Calu3 (cell line): Measurements from ENCODE around the gene ALDH3A2. TPM values are rescaled to one million over a fixed set of nuclear protein-coding genes. Genes with fewer than 3 reads are reported as not detected.

Experiments used
- BruUV-seq: library from RNA; stranded (reverse); fragments of 400-500 nt; replicated peaks from 2 replicates; lab custom pipeline; 2021; lab: Mats Ljungman, UMichigan
- CTCF ChIA-PET: fragments of 300-600 bp; sonication (Branson Sonifier 250); formaldehyde crosslinking; loops from one replicate; lab custom pipeline; 2022; ENCODE audit warnings: antibody characterized with exemption; lab: Charles Lee
- DNase-seq: peaks from one replicate; pipeline ENCODE4 v3.0.0; 2022
- H3K27ac Mint-ChIP-seq: one replicate; pipeline ENCODE4 v1.8.0; 2022; ENCODE audit warnings: mixed read lengths; ENCODE audit not compliant: unreplicated experiment
- H3K27me3 Mint-ChIP-seq: one replicate; pipeline ENCODE4 v1.8.0; 2022; ENCODE audit warnings: mixed read lengths; ENCODE audit not compliant: unreplicated experiment
- H3K36me3 Mint-ChIP-seq: one replicate; pipeline ENCODE4 v1.8.0; 2022; ENCODE audit warnings: mild to moderate bottlenecking, moderate library complexity, mixed read lengths; ENCODE audit not compliant: insufficient read depth, unreplicated experiment
- H3K4me1 Mint-ChIP-seq: one replicate; pipeline ENCODE4 v1.8.0; 2022; ENCODE audit warnings: mild to moderate bottlenecking, low read depth, mixed read lengths; ENCODE audit not compliant: unreplicated experiment
- H3K4me3 Mint-ChIP-seq: one replicate; pipeline ENCODE4 v1.8.0; 2022; ENCODE audit warnings: mild to moderate bottlenecking, low read depth, moderate library complexity, mixed read lengths; ENCODE audit not compliant: unreplicated experiment
- H3K9me3 Mint-ChIP-seq: one replicate; pipeline ENCODE4 v1.8.0; 2022; ENCODE audit warnings: low read depth, mixed read lengths; ENCODE audit not compliant: unreplicated experiment
- intact Hi-C: fragments of 100-400 bp; cut with micrococcal nuclease; formaldehyde crosslinking; loops from one replicate; pipeline ENCODE4 v1.10.0; 2022; ENCODE audit not compliant: unreplicated experiment
- total RNA-seq: library from RNA; stranded (reverse); gene quantifications from 2 replicates; pipeline ENCODE4 v1.2.3, GENCODE V29; 2022
- TF ChIP-seq, protein P1 (sequence below): fragments of 200-600 bp; IDR thresholded peaks from one replicate; pipeline ENCODE4 v1.8.0; 2022; ENCODE audit warnings: antibody characterized with exemption; ENCODE audit not compliant: unreplicated experiment

The ALDH3A2 gene
- total RNA-seq, 1 experiment from 2014 or later = 32.4 TPM

DNA sequence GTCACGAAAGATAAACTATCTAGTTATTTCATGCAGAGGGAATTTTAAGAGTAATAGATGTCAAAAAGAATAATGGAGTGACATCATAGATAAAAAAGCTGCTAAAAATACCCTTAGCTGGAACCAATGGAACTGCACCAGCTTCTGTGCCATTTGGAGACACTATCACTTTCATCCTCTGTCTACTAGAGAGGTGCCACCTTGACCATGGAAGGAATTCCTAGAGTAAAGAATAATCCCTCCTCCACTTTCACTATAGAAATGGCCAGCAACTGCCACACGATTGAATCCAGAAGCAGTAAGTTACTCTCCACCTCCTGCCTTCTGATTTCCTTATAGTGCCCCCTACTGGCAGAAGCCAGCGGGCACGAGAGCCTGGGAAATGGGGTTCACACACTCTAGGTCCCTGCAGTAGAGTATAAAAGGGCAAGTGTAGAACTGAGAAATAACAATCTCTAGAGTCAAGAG lies 2.8 kb upstream of the ALDH3A2 start:
- TF ChIP-seq, protein P1, sequence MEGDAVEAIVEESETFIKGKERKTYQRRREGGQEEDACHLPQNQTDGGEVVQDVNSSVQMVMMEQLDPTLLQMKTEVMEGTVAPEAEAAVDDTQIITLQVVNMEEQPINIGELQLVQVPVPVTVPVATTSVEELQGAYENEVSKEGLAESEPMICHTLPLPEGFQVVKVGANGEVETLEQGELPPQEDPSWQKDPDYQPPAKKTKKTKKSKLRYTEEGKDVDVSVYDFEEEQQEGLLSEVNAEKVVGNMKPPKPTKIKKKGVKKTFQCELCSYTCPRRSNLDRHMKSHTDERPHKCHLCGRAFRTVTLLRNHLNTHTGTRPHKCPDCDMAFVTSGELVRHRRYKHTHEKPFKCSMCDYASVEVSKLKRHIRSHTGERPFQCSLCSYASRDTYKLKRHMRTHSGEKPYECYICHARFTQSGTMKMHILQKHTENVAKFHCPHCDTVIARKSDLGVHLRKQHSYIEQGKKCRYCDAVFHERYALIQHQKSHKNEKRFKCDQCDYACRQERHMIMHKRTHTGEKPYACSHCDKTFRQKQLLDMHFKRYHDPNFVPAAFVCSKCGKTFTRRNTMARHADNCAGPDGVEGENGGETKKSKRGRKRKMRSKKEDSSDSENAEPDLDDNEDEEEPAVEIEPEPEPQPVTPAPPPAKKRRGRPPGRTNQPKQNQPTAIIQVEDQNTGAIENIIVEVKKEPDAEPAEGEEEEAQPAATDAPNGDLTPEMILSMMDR = peak; percentile 55
- no peak overlapping the region for H3K4me3 Mint-ChIP-seq
- H3K9me3 Mint-ChIP-seq = no peaks in the 10 kb centered on the region
- peaks cover 32% of the 10 kb centered on the region for H3K36me3 Mint-ChIP-seq
- no TSS peak for BruUV-seq
- CTCF ChIA-PET = no interaction called here
- intact Hi-C loops = loop anchor here (5.0 to 10.0 kb wide), 2 partner anchors 117 to 131 kb away; no protein-coding TSS in a partner anchor
- DNase-seq = no peak
- H3K27ac Mint-ChIP-seq = no peak overlapping the region
- H3K4me1 Mint-ChIP-seq = peaks cover 30% of the 10 kb centered on the region
- no peaks in the 10 kb centered on the region for H3K27me3 Mint-ChIP-seq

DNA sequence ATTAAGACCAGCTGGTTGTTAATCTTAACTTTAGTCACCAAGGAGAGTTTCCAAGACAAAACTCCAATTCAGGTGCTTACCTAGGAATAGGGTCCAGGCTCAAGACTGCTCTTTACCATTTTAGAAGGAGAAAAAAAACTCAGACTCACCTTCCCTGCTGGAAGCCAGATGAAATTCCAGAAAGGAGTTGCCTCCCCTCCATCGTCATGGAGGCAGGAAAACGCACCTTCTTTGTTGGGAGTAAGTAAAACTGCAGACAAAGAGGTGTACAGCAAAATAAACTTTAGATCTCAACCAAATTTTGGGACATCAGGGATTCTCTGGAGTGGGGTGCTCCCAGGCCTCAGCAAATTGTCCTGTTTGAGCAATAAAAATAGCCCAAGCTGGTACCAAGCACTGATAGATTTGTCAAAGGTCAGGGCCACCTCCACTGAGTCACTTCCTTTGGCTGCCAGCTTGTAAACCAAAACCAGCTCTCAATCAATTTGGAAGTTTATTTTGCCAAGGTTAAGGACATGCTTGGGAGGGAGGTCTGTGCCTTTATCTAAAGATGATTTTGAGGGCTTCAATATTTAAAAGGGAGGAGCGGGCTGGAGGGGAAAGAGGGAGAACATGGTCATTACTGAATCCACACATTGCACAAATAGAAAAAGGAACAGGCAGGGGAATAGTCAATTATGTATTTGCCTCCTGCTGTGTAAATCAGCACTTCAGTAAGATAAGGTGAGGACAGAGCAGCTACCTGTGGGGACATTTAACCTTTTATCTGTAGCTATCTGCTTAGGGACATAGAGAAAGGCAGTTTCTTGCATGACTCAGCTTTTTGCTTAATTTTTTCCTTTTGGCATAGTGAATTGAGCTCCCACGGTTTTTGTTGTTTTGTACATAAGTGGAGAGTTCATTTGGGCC lies 1.5 kb upstream of the ALDH3A2 start:
- H3K9me3 Mint-ChIP-seq = no peaks in the 10 kb centered on the region
- H3K27ac Mint-ChIP-seq = peak overlapping the region; percentile 86
- peaks cover 42% of the 10 kb centered on the region for H3K4me1 Mint-ChIP-seq
- no peaks in the 10 kb centered on the region for H3K27me3 Mint-ChIP-seq
- DNase-seq = peak; percentile 32
- no TSS peak for BruUV-seq
- TF ChIP-seq, protein P1 = no peak
- CTCF ChIA-PET = interaction anchor here (0.7 to 1.6 kb wide), 2 partner anchors 25 to 68 kb away, joined by 3 to 5 read pairs; no protein-coding TSS in a partner anchor
- intact Hi-C loops = loop anchor here (5.0 to 10.0 kb wide), 2 partner anchors 115 to 132 kb away; no protein-coding TSS in a partner anchor
- H3K4me3 Mint-ChIP-seq = peak overlapping the region; percentile 75
- peaks cover 32% of the 10 kb centered on the region for H3K36me3 Mint-ChIP-seq

DNA sequence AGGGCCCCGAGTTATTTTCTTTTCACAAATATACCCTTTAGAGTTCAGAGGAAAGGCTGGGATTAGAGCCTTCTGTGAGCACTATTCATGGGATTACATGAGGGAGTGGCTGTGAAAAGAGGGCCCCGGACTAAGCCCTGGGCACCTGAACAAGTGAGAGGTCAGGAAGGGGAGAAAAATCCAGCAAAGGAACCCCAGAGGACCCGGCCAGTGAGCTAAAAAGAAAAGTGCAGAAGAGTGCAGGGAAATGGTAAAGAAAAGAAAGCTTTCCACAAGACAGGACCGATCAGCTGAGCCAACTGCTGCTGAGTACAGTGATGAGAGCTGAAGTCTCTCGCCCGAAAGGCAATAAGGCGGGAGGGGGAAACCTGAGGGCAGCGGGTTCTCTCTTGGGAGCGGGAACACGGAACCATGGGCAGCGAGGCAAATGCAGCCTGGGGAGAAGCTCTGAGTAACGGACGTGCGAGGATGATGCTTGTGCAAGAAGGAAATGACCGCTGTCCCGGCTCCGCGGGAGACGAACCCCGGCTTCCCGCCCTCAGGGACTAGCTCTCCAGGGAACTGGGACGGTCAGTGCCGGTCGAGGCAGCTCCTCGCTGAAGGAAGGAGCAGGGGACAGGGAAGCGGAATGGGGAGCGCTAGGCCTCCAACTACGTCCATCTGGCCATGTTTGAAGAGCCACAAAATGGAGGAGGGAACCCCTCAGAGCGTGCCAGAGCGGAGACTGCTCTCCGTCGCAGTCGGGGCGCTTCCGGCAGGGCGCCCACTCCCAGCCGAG lies 665 bp upstream of the ALDH3A2 start:
- intact Hi-C loops = loop anchor here (5.0 to 10.0 kb wide), 2 partner anchors 114 to 133 kb away; no protein-coding TSS in a partner anchor
- peak; percentile 33 for DNase-seq
- Mint-ChIP-seq H3K9me3 (no peaks in the 10 kb centered on the region), H3K27ac (peak overlapping the region; percentile 86), H3K4me3 (peak overlapping the region; percentile 75), H3K4me1 (peaks cover 37% of the 10 kb centered on the region), H3K36me3 (peaks cover 32% of the 10 kb centered on the region), H3K27me3 (no peaks in the 10 kb centered on the region)
- BruUV-seq = TSS peak; percentile 57
- TF ChIP-seq, protein P1 = no peak
- CTCF ChIA-PET = interaction anchor here (0.6 to 1.9 kb wide), 6 partner anchors 24 to 285 kb away, joined by 3 to 9 read pairs (median 4); partner anchors contain the start of gene B9D1

DNA sequence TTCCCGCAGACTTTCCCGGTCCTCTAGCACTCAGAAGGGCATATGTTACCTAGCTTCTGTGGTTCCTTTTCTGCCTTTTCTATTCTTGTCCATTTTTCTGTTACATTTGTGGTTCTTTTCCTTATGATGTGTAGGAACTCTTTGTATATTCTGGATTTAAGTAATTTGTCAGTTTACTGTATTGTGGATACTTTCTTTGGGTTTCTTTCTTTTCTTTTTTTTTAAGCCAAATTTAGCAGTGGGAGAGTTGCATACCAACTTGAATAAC lies 657 bp downstream of the ALDH3A2 start:
- no TSS peak for BruUV-seq
- peaks cover 37% of the 10 kb centered on the region for H3K4me1 Mint-ChIP-seq
- H3K4me3 Mint-ChIP-seq = peak overlapping the region; percentile 75
- TF ChIP-seq, protein P1 = no peak
- no peaks in the 10 kb centered on the region for H3K9me3 Mint-ChIP-seq
- peak overlapping the region; percentile 64 for H3K27ac Mint-ChIP-seq
- CTCF ChIA-PET = interaction anchor here (0.6 to 1.9 kb wide), 5 partner anchors 104 to 645 kb away, joined by 3 to 9 read pairs (median 4); partner anchors contain the start of gene B9D1
- DNase-seq = no peak
- intact Hi-C loops = loop anchor here (5.0 to 10.0 kb wide), 2 partner anchors 113 to 134 kb away; no protein-coding TSS in a partner anchor
- no peaks in the 10 kb centered on the region for H3K27me3 Mint-ChIP-seq
- peaks cover 32% of the 10 kb centered on the region for H3K36me3 Mint-ChIP-seq
